ELR (cell line): Measurements from ENCODE around the gene CUL1.
A peak's percentile ranks its signal among the peaks of the same experiment; 100 is the strongest.
"Not testable (repeated sequence)": the region's sequence is repeated elsewhere in the genome, so short reads cannot be mapped to it uniquely, and the experiment has no call there.

Source experiments
- DNase-seq: peaks from one replicate; pipeline ENCODE4 v3.0.0-alpha.2; 2015; ENCODE audit warnings: low read depth

CUL1 gene

DNA sequence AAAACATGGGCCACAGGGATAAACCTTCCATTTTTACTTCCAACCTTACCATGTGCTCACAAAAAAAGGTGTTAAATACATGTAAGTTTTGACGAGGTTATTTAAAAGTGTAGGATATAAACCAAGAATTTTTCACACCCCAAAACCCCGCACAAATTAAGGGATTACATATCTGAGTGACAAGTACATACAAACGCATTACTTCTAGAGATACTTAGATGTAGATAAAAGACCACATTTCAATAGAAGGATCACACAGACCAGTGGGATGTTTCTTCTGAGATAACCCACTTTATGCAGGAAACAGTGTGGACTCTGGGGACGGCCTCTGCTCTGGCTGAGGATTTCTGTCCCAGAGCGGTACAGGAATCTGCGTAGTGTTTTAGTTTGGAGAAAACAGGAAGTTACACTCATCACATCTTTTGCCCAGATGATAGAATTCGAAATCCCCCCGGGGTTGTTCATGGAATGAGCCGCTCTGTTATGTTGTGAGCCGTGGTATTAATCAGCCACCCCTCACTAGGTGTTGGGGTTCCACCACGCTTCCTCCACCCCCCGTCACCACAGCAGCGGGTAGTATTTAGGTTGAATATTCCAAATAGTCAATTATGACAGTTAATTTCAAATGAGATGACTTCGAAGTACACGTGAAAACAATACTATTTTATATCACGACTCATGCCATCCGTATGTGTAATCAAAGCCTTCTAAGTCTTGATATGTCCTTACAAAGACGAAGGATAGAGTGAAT, 1.3 kb upstream of the CUL1 start:
- DNase-seq, result peak; percentile 86

- DNase-seq, result no peak
Observed at GRCh38 chr7:148698007-148698396, 701 bp upstream of the CUL1 start.

GRCh38 chr7:148699024-148699781, 500 bp downstream of the CUL1 start:
- DNase-seq, result peak; percentile 69

DNA sequence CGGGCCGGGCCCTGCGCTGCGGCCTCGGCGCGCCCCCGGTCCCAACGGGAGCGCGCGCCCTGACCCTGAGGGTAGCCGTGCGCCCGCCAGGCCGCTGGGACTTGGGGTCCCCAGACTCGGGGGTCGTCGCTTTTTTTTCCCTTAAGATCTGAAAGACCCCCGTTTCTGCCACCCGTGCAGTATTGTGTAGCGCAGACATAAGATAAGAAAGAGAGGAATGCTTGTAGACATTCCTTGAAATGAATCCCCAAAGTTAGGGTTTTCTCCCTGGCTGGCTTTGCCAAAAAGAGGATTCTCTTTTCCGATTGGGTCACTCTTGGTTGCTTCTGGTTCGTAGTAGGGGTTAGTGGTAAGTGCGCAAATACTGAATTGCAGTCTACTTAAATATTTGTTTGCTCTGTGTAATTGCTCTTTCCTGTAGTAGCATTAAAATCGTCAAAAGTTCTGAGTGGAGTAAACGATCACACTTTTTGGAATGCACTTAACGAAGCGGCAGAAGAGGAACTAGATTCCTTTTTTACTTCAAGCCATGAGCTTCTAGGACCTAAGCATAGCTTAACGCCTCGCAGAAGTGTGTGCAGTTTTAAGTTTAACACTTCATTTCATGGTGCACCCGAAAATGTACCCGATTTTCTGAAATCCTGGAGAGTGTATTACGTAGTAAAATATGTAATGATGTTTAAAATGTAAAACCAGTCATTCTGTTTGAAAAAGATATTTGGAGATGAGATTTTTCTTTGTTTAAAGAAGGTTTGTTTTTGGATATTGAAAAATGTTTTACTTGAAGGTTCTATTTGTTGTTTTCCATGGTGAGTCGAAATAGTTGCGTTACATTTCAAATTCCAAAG, 1.3 kb downstream of the CUL1 start:
- peak; percentile 34 for DNase-seq

- DNase-seq, result peak; percentile 59
Observed at GRCh38 chr7:148700661-148701064, 2.0 kb downstream of the CUL1 start.

DNA sequence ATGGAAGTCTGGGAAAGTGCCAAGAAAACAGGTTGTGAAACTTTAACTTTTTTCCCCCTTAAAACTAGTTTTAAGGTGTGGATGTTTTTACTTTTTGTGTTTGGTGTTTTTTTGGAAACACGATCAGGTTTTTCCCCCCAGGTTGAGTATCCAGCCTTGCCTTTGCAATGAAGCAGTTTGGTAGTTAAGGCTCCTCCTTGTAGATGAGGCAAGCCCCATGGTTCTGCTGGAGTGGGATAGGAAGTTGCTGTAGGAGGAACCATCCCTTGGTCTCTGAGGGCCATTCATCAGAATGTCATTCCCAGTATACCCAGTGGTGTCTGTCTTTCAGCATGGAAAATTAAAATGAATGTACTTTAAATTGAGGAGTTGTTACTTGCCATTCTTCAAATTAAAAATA, 2.7 kb downstream of the CUL1 start:
- peak; percentile 42 for DNase-seq

DNA sequence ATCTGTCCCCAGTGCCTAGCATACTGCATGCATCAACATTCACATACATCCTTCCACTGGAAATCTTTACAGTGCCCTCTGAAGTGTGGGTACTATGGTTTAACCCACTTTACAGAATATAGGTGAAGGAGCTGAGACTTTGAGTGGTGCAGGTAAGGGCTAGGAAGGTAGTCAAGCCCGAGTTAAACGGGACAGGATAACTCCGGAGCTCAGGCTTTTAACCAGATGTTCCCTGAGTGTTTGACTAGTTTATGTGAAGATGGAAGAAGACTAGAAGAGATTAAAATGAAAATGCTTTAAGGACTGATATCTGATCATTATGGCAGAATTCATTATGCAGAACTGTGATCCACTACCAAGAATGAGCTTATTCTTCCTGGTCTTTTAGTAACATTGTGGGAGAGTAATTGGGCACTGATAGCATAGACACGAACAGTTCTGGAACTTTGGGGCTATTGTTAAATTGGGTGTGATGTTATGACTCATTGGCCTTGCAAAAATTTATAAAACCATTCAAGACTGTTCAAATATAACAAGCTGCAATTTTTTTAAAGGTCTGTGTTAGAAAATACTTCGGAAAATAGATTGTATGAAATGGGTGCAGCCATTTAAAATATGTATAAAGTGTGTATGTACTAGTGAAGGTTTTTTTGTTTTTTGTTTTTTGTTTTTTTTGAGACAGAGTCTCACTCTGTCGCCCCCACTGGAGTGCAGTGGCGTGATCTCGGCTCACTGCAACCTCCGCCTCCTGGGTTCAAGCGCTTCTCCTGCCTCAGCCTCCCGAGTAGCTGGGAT, 4.4 kb downstream of the CUL1 start:
- DNase-seq, result no peak

DNA sequence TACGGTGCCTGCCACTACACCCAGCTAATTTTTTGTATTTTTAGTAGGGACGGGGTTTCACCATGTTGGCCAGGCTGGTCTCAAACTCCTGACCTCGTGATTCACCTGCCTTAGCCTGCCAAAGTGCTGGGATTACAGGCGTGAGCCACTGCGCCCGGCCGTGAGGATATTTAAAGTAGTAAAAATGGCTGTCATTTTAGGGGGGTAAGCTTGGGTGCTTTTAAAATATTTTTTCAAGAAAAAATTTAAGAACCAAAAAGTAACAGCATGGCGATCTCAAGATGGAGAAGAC, 4.9 kb downstream of the CUL1 start:
- DNase-seq, result not testable (repeated sequence)

GRCh38 chr7:148704189-148704588, 5.5 kb downstream of the CUL1 start:
- DNase-seq, result no peak

DNA sequence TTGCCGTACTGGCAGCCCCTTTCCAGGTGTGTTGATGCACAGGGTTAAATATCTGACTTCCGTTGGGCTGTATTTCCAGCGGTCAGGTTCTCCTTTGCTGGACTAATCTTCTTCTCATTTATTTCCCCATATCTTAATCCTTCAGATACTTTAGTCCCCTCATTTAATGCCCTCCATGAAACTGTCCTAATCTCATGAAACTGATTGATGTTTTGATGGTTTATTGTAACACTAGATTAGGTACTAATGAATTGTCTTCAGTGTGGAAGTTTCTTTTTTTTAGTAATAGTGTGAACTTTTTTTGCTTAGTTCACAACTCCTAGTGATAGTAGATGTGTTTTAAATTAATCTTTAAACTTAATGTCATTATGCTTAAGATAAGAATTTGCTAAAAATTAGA, 6.3 kb downstream of the CUL1 start:
- DNase-seq, result no peak

GRCh38 chr7:148706368-148706767, 7.7 kb downstream of the CUL1 start:
- no peak for DNase-seq

- DNase-seq, result no peak
Observed at GRCh38 chr7:148708026-148708885, 9.6 kb downstream of the CUL1 start.

GRCh38 chr7:148709014-148709413, 10.3 kb downstream of the CUL1 start:
- DNase-seq, result no peak

DNA sequence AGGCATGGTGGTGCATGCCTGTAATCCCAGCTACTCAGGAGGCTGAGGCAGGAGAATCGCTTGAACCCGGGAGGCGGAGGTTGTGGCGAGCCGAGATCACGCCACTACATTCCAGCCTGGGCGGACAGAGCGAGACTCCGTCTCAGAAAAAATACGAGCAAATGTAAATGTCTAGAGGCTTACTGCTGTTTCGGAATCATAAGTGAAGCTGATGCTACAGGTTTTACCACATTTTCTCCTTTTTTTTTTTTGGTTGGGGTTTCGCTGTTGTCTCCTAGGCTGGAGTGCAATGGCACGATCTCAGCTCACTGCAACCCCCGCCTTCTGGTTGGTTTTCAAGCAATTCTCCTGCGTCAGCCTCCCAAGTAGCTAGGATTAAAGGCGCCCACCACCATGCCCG, 11.7 kb downstream of the CUL1 start:
- DNase-seq, result not testable (repeated sequence)

- no peak for DNase-seq
Observed at GRCh38 chr7:148711191-148712102, 12.7 kb downstream of the CUL1 start.

- DNase-seq, result no peak
Observed at GRCh38 chr7:148712678-148713329, 14.1 kb downstream of the CUL1 start.

GRCh38 chr7:148714498-148714897, 15.8 kb downstream of the CUL1 start:
- DNase-seq, result no peak

- DNase-seq, result no peak
Observed at GRCh38 chr7:148715027-148715426, 16.3 kb downstream of the CUL1 start.

DNA sequence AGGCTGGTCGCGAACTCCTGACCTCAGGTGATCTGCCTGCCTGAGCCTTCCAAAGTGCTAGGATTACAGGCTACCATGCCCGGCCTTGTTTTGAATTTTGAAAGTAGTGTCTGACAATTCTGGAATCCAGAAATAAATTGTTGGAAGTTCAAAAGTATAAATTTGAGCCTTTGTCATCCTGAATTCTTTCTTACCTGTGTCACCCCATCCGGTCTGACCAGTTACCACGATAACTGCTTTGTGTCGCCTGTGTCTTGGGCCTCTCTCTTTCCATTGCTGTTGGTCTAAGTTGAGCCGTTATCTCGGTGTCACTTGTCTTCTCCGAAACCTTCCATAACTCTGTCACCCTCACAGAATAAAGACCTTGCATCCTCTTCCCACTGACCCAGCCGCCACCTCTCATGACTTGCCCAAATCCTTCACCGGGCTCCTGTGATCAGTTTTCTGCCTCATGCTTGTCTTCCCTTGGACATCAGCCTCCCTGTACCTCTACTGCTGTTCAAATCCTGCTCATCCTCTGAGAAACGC, 18.6 kb downstream of the CUL1 start:
- DNase-seq, result no peak
